ENCODE measurements around the gene SPTSSA. TPM values are rescaled to one million over a fixed set of nuclear protein-coding genes. Genes with fewer than 3 reads are reported as not detected.

The SPTSSA gene
- total and polyA plus RNA-seq, 10 of the 15 experiments (the other 5 are each of a cell fraction or from before 2014, with no cell fraction given) = 9.3 to 37.7 (median 21.0) TPM

GRCh38 chr14:34488528-34488927 is 26.5 kb upstream of the SPTSSA start (continued):
- no peak for TF ChIP-seq CREB1 (IDR thresholded peaks at IDR 0.05; ENCODE audit: low read depth)
- TF ChIP-seq, protein P1, sequence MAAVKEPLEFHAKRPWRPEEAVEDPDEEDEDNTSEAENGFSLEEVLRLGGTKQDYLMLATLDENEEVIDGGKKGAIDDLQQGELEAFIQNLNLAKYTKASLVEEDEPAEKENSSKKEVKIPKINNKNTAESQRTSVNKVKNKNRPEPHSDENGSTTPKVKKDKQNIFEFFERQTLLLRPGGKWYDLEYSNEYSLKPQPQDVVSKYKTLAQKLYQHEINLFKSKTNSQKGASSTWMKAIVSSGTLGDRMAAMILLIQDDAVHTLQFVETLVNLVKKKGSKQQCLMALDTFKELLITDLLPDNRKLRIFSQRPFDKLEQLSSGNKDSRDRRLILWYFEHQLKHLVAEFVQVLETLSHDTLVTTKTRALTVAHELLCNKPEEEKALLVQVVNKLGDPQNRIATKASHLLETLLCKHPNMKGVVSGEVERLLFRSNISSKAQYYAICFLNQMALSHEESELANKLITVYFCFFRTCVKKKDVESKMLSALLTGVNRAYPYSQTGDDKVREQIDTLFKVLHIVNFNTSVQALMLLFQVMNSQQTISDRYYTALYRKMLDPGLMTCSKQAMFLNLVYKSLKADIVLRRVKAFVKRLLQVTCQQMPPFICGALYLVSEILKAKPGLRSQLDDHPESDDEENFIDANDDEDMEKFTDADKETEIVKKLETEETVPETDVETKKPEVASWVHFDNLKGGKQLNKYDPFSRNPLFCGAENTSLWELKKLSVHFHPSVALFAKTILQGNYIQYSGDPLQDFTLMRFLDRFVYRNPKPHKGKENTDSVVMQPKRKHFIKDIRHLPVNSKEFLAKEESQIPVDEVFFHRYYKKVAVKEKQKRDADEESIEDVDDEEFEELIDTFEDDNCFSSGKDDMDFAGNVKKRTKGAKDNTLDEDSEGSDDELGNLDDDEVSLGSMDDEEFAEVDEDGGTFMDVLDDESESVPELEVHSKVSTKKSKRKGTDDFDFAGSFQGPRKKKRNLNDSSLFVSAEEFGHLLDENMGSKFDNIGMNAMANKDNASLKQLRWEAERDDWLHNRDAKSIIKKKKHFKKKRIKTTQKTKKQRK (IDR thresholded peaks at IDR 0.05; ENCODE audit: low read depth, low read length) = no peak

DNA sequence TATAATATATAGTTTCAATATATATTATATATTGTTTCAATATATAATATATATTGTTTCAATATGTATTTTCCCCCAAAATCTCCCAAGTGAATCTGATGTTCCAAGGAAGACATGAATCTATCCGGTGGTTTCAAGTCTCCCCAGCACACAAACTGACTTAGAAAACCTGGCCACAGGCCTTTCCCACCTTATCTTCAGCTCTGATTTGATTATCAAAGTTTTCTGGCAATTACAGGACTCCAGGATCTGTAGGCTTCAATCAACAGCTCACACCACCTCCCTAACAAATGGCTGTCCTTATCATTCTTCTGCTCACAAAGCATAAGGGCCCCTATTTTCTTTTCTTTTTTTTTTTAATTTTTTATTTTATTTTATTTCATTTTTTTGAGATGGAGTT is 22.7 kb upstream of the SPTSSA start:
- ChIA-PET SMC1A (ENCODE audit: uncharacterized antibody, unreplicated experiment) (interaction anchor here (0.7 kb wide), 1 partner anchor 108 kb away, joined by 3 read pairs; no protein-coding TSS in a partner anchor), RAD21 (ENCODE audit: unreplicated experiment) (interaction anchor here (1.5 kb wide), 1 partner anchor 153 kb away, joined by 4 read pairs; no protein-coding TSS in a partner anchor), CTCF (no interaction called here), POLR2A (no interaction called here)
- FAIRE-seq (no peak), ATAC-seq (no peak), DNase-seq (ENCODE audit: low read depth, low spot score) (no peak)
- H2AFZ ChIP-seq (ENCODE audit: control insufficient read depth, low read depth, low read length) = no peak overlapping the region
- TF ChIP-seq TCF7 (IDR thresholded peaks at IDR 0.05; ENCODE audit: borderline replicate concordance) = no peak
- no peak overlapping the region for H3K4me3 ChIP-seq
- no peaks in the 10 kb centered on the region for H3K79me2 ChIP-seq (ENCODE audit: control insufficient read depth, insufficient read depth, low read length)
- H3K4me1 ChIP-seq (ENCODE audit: control insufficient read depth, insufficient read depth, low read length) = no peaks in the 10 kb centered on the region
- no peaks in the 10 kb centered on the region for H3K27me3 ChIP-seq (replicated peaks in 1 of 2; ENCODE audit: control insufficient read depth in 2 of 2, insufficient read depth in 2 of 2, low read length in 1 of 2)
- no TSS peak for BruUV-seq (replicated peaks)
- H3K36me3 ChIP-seq (ENCODE audit: control insufficient read depth in 2 of 2, insufficient read depth in 2 of 2, low read length in 1 of 2) = no peaks in the 10 kb centered on the region
- in situ Hi-C loops (cut with MboI) (no loop called here), intact Hi-C loops (cut with micrococcal nuclease; ENCODE audit: unreplicated experiment) (no loop called here)
- WGBS (ENCODE audit: insufficient coverage, insufficient replicate concordance, low lambda C conversion rate, missing lambda C conversion rate) = 22% methylated on average over 1 of the region's 1 CpG
- no peak overlapping the region for H3K4me2 ChIP-seq (ENCODE audit: control insufficient read depth, insufficient read depth)
- H4K20me1 ChIP-seq (ENCODE audit: control insufficient read depth, insufficient read depth) = no peaks in the 10 kb centered on the region
- no peak overlapping the region for H3K9ac ChIP-seq (ENCODE audit: control insufficient read depth, insufficient read depth, low read length)
- H3K27ac ChIP-seq (ENCODE audit: control insufficient read depth, insufficient read depth) = no peak overlapping the region
- H3K9me3 ChIP-seq (replicated peaks; ENCODE audit: control insufficient read depth, insufficient read depth, low read length) = no peaks in the 10 kb centered on the region
